Measurements from ENCODE around the gene FBXO7.

DNA sequence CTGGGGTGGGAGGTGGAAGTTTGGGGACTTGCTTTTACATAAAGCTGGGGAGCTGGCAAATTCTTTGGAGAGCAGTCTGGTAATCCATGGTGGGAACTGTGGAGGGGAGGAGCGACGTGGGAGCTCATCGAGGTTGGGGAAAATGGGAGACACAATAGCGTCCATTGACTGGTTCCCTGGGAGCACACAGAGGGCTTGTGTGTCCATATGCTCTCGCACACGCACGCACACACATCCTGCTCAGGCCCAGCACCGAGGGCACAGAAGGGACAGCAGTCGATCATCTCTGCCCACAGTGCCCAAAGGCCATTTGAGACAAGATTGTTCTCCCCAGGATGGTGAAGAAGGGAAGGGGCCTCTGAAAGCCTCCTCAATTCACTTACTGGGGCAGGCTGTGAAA, 53.7 kb downstream of the FBXO7 start:
- no peak for TF ChIP-seq CTCF (IDR thresholded peaks at IDR 0.05; ENCODE audit: insufficient read depth, low read length)
- no peak for TF ChIP-seq GABPA (IDR thresholded peaks at IDR 0.05; ENCODE audit: low read depth)
- no peak for TF ChIP-seq REST (IDR thresholded peaks at IDR 0.05; ENCODE audit: insufficient replicate concordance, low read depth)
- TF ChIP-seq POLR2AphosphoS5 (IDR thresholded peaks at IDR 0.05; ENCODE audit: low read depth), result no peak

Data from HL-60 (cell line).